ENCODE data around the gene USF1. TPM values are rescaled to one million over a fixed set of nuclear protein-coding genes. Genes with fewer than 3 reads are reported as not detected.
A peak's percentile ranks its signal among the peaks of the same experiment; 100 is the strongest.
"Not testable (repeated sequence)": the region's sequence is repeated elsewhere in the genome, so short reads cannot be mapped to it uniquely, and the experiment has no call there.

Gene USF1
- total and polyA plus RNA-seq, 9 of the 15 experiments (the other 6 are each of a cell fraction or from before 2014, with no cell fraction given): 7.4 to 60.2 (median 54.2) TPM

- TF ChIP-seq SMAD4 (CRISPR knock-in tag; conservative IDR thresholded peaks at IDR 0.05) (peak; percentile 92), ZNF583 (CRISPR knock-in tag; IDR thresholded peaks at IDR 0.05) (peak; percentile 94), FOSL1 (tag; conservative IDR thresholded peaks at IDR 0.05) (0 out of 2 replicates have a peak, but pooled peaks have one; percentile 14), ZNF239 (CRISPR knock-in tag; IDR thresholded peaks at IDR 0.05) (0 out of 2 replicates have a peak, but pooled peaks have one; percentile 45), NR2C1 (tag; IDR thresholded peaks at IDR 0.05) (peak; percentile 91), ILK (tag; IDR thresholded peaks at IDR 0.05; ENCODE audit: borderline replicate concordance, low read depth) (peak; percentile 79), HDAC8 (tag; IDR thresholded peaks at IDR 0.05) (peak; percentile 74; the same call in 1 of the 2 replicates), ZNF311 (CRISPR knock-in tag; IDR thresholded peaks at IDR 0.05) (peak; percentile 94), ZNF175 (CRISPR knock-in tag; IDR thresholded peaks at IDR 0.05; ENCODE audit: low read depth) (peak; percentile 67; the same call in 1 of the 2 replicates)
- TF ChIP-seq, protein P1, sequence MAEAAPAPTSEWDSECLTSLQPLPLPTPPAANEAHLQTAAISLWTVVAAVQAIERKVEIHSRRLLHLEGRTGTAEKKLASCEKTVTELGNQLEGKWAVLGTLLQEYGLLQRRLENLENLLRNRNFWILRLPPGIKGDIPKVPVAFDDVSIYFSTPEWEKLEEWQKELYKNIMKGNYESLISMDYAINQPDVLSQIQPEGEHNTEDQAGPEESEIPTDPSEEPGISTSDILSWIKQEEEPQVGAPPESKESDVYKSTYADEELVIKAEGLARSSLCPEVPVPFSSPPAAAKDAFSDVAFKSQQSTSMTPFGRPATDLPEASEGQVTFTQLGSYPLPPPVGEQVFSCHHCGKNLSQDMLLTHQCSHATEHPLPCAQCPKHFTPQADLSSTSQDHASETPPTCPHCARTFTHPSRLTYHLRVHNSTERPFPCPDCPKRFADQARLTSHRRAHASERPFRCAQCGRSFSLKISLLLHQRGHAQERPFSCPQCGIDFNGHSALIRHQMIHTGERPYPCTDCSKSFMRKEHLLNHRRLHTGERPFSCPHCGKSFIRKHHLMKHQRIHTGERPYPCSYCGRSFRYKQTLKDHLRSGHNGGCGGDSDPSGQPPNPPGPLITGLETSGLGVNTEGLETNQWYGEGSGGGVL (CRISPR knock-in tag; IDR thresholded peaks at IDR 0.05): peak; percentile 69; the same call in 1 of the 2 replicates
- not testable (repeated sequence) for TF ChIP-seq NR2C1 (IDR thresholded peaks at IDR 0.05)
Measured at GRCh38 chr1:161016683-161017082, 29.1 kb downstream of the USF1 start (continued).
